ENCODE data around the gene SRXN1. TPM values are rescaled to one million over a fixed set of nuclear protein-coding genes. Genes with fewer than 3 reads are reported as not detected.

Gene SRXN1
- total RNA-seq, 1 experiment from 2014 or later = 80.8 TPM

DNA sequence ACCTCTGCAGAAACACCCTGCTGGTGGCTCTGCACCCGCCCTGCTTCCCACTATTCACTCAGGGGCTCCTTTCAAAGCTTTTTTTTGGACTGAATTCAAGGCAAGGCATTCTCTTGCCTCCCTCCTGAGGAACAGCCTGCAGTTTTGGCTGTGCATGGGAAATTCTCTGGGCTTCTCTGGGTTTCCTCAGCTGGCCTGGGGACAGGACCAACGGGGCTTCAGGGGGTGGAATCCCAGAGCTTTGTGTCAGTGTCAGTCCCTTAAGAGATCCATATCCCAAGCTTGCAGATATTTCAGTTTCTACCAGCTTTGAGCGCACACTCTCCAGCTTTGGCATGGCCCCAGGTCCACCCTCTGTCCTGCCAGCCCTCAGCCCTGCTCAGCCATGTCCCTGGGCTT is 20.6 kb upstream of the SRXN1 start:
- H3K4me2 ChIP-seq (ENCODE audit: low read length) = no peak overlapping the region
- H3K79me2 ChIP-seq (ENCODE audit: insufficient read depth, low read length) = no peaks in the 10 kb centered on the region
- RAD21 ChIA-PET (ENCODE audit: low non-redundant PET in 1 of 2, low total read pairs in 2 of 2, uncharacterized antibody in 2 of 2, unreplicated experiment in 2 of 2) = interaction anchor here in 1 of 2 experiments (0.9 kb wide), 1 partner anchor 66 kb away, joined by 3 read pairs; no protein-coding TSS in a partner anchor
- intact Hi-C loops (cut with micrococcal nuclease) = loop anchor here (2.0 kb wide), 1 partner anchor 55 kb away; no protein-coding TSS in a partner anchor
- no peak overlapping the region for H3K27ac ChIP-seq (ENCODE audit: low read depth, low read length)
- no peak for TF ChIP-seq POLR2A (IDR thresholded peaks at IDR 0.05; ENCODE audit: borderline replicate concordance, extremely low read depth, insufficient read depth, insufficient read length)
- no peak for TF ChIP-seq SIN3A (IDR thresholded peaks at IDR 0.05; ENCODE audit: low read depth)
- no peak for TF ChIP-seq SRF (IDR thresholded peaks at IDR 0.05; ENCODE audit: low read depth)
- TF ChIP-seq EZH2phosphoT487 (IDR thresholded peaks at IDR 0.05; ENCODE audit: borderline replicate concordance) = no peak
- no peak for TF ChIP-seq ZFX (IDR thresholded peaks at IDR 0.05)
- no peak for TF ChIP-seq RAD21 (IDR thresholded peaks at IDR 0.05; ENCODE audit: low read depth)
- TF ChIP-seq FOSL1 (IDR thresholded peaks at IDR 0.05; ENCODE audit: low read depth) = no peak
- TF ChIP-seq, protein P1, sequence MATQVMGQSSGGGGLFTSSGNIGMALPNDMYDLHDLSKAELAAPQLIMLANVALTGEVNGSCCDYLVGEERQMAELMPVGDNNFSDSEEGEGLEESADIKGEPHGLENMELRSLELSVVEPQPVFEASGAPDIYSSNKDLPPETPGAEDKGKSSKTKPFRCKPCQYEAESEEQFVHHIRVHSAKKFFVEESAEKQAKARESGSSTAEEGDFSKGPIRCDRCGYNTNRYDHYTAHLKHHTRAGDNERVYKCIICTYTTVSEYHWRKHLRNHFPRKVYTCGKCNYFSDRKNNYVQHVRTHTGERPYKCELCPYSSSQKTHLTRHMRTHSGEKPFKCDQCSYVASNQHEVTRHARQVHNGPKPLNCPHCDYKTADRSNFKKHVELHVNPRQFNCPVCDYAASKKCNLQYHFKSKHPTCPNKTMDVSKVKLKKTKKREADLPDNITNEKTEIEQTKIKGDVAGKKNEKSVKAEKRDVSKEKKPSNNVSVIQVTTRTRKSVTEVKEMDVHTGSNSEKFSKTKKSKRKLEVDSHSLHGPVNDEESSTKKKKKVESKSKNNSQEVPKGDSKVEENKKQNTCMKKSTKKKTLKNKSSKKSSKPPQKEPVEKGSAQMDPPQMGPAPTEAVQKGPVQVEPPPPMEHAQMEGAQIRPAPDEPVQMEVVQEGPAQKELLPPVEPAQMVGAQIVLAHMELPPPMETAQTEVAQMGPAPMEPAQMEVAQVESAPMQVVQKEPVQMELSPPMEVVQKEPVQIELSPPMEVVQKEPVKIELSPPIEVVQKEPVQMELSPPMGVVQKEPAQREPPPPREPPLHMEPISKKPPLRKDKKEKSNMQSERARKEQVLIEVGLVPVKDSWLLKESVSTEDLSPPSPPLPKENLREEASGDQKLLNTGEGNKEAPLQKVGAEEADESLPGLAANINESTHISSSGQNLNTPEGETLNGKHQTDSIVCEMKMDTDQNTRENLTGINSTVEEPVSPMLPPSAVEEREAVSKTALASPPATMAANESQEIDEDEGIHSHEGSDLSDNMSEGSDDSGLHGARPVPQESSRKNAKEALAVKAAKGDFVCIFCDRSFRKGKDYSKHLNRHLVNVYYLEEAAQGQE (IDR thresholded peaks at IDR 0.05; ENCODE audit: low read depth) = no peak
- TF ChIP-seq, protein P2, sequence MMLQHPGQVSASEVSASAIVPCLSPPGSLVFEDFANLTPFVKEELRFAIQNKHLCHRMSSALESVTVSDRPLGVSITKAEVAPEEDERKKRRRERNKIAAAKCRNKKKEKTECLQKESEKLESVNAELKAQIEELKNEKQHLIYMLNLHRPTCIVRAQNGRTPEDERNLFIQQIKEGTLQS (IDR thresholded peaks at IDR 0.05) = no peak
- TF ChIP-seq EGR1 (IDR thresholded peaks at IDR 0.05; ENCODE audit: low read depth) = no peak
- TF ChIP-seq, protein P3, sequence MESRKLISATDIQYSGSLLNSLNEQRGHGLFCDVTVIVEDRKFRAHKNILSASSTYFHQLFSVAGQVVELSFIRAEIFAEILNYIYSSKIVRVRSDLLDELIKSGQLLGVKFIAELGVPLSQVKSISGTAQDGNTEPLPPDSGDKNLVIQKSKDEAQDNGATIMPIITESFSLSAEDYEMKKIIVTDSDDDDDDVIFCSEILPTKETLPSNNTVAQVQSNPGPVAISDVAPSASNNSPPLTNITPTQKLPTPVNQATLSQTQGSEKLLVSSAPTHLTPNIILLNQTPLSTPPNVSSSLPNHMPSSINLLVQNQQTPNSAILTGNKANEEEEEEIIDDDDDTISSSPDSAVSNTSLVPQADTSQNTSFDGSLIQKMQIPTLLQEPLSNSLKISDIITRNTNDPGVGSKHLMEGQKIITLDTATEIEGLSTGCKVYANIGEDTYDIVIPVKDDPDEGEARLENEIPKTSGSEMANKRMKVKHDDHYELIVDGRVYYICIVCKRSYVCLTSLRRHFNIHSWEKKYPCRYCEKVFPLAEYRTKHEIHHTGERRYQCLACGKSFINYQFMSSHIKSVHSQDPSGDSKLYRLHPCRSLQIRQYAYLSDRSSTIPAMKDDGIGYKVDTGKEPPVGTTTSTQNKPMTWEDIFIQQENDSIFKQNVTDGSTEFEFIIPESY (IDR thresholded peaks at IDR 0.05; ENCODE audit: extremely low read depth, insufficient replicate concordance, low read length) = no peak
- TF ChIP-seq, protein P4, sequence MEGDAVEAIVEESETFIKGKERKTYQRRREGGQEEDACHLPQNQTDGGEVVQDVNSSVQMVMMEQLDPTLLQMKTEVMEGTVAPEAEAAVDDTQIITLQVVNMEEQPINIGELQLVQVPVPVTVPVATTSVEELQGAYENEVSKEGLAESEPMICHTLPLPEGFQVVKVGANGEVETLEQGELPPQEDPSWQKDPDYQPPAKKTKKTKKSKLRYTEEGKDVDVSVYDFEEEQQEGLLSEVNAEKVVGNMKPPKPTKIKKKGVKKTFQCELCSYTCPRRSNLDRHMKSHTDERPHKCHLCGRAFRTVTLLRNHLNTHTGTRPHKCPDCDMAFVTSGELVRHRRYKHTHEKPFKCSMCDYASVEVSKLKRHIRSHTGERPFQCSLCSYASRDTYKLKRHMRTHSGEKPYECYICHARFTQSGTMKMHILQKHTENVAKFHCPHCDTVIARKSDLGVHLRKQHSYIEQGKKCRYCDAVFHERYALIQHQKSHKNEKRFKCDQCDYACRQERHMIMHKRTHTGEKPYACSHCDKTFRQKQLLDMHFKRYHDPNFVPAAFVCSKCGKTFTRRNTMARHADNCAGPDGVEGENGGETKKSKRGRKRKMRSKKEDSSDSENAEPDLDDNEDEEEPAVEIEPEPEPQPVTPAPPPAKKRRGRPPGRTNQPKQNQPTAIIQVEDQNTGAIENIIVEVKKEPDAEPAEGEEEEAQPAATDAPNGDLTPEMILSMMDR (IDR thresholded peaks at IDR 0.05 in 2 of 3, conservative IDR thresholded peaks at IDR 0.05 in 1 of 3; ENCODE audit: borderline replicate concordance in 1 of 3, insufficient read depth in 1 of 3, low read depth in 2 of 3, low read length in 2 of 3) = no peak
- TF ChIP-seq TCF7L2 (IDR thresholded peaks at IDR 0.05; ENCODE audit: borderline replicate concordance, extremely low read depth, insufficient read depth, insufficient read length) = no peak
- TF ChIP-seq, protein P5, sequence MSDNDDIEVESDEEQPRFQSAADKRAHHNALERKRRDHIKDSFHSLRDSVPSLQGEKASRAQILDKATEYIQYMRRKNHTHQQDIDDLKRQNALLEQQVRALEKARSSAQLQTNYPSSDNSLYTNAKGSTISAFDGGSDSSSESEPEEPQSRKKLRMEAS (IDR thresholded peaks at IDR 0.05) = no peak
- TF ChIP-seq JUND (IDR thresholded peaks at IDR 0.05) = no peak
- TF ChIP-seq EZH2 (IDR thresholded peaks at IDR 0.05) = no peak
- TF ChIP-seq SP1 (IDR thresholded peaks at IDR 0.05; ENCODE audit: low read depth) = no peak
- H3K9ac ChIP-seq (ENCODE audit: low read length) = no peak overlapping the region
- no peak overlapping the region for H2AFZ ChIP-seq (ENCODE audit: low read depth, low read length, poor library complexity, severe bottlenecking)
- peaks cover 35% of the 10 kb centered on the region for H3K27me3 ChIP-seq (ENCODE audit: insufficient read depth, low read length)
- H4K20me1 ChIP-seq (ENCODE audit: insufficient read depth) = no peaks in the 10 kb centered on the region
- no peak overlapping the region for H3K4me3 ChIP-seq (replicated peaks in 1 of 2; ENCODE audit: low read depth in 1 of 2, low read length in 2 of 2)
- CTCF ChIA-PET = no interaction called here
- ATAC-seq = no peak
- POLR2A ChIA-PET = no interaction called here
- H3K9me2 ChIP-seq (ENCODE audit: insufficient read depth) = no peaks in the 10 kb centered on the region
- peaks cover 9 to 10% of the 10 kb centered on the region in 2 experiments; a peak in 3 of 4 replicates for H3K4me1 ChIP-seq (ENCODE audit: control insufficient read depth in 1 of 2, insufficient read depth in 2 of 2, low read length in 2 of 2)
- no peak for DNase-seq (ENCODE audit: low read depth, low spot score)
- BruUV-seq (replicated peaks) = no TSS peak
- H3K36me3 ChIP-seq (ENCODE audit: control insufficient read depth in 1 of 2, insufficient read depth in 2 of 2, low read length in 2 of 2) = no peaks in the 10 kb centered on the region
- H3K9me3 ChIP-seq (ENCODE audit: control insufficient read depth in 1 of 2, insufficient read depth in 1 of 2, low read depth in 1 of 2, low read length in 2 of 2) = no peaks in the 10 kb centered on the region
